ENCODE results near the gene RUVBL2. TPM values are rescaled to one million over a fixed set of nuclear protein-coding genes. Genes with fewer than 3 reads are reported as not detected.

RUVBL2 gene
- total and polyA plus RNA-seq, 8 donors = 0.58 to 96.0 (median 61.2) TPM

GRCh38 chr19:49006905-49007304 is 13.2 kb downstream of the RUVBL2 start:
- H3K4me3 ChIP-seq = no peak overlapping the region
- no peak for DNase-seq
- TF ChIP-seq EP300 (IDR thresholded peaks at IDR 0.05) (no peak), CTCF (IDR thresholded peaks at IDR 0.05) (no peak), POLR2AphosphoS5 (IDR thresholded peaks at IDR 0.05) (no peak), POLR2A (IDR thresholded peaks at IDR 0.05) (no peak)
- peaks cover 53 to 98% (median 97%) of the 10 kb centered on the region in 4 donors for H3K36me3 ChIP-seq
- no peak overlapping the region for H3K27ac ChIP-seq
- no peaks in the 10 kb centered on the region for H3K27me3 ChIP-seq
- WGBS, 5 donors = 92 to 97% (median 96%) methylated on average over 11 to 22 of the region's 22 CpGs
- H3K9me3 ChIP-seq = no peaks in the 10 kb centered on the region
- intact Hi-C loops (cut with DNase I; ENCODE audit: low total_unique reads) = no loop called here
- no peaks in the 10 kb centered on the region for H3K4me1 ChIP-seq

- WGBS, 5 donors = 92 to 98% (median 96%) methylated on average over 13 to 18 of the region's 18 CpGs
- H3K36me3 ChIP-seq = peaks cover 48 to 98% (median 96%) of the 10 kb centered on the region in 4 donors
- H3K4me3 ChIP-seq = no peak overlapping the region
- no peaks in the 10 kb centered on the region for H3K9me3 ChIP-seq
- no peak for TF ChIP-seq EP300 (IDR thresholded peaks at IDR 0.05)
- no peak for DNase-seq
- H3K27ac ChIP-seq = no peak overlapping the region
- intact Hi-C loops (cut with DNase I; ENCODE audit: low total_unique reads) = no loop called here
- no peaks in the 10 kb centered on the region for H3K4me1 ChIP-seq
- no peaks in the 10 kb centered on the region for H3K27me3 ChIP-seq
Measured at GRCh38 chr19:49009828-49010227, 16.1 kb downstream of the RUVBL2 start.

GRCh38 chr19:49010453-49010852 is 16.8 kb downstream of the RUVBL2 start:
- Histone ChIP-seq H3K36me3 (peaks cover 42 to 98% (median 96%) of the 10 kb centered on the region in 4 donors), H3K4me3 (no peak overlapping the region), H3K27ac (no peak overlapping the region), H3K27me3 (no peaks in the 10 kb centered on the region), H3K9me3 (no peaks in the 10 kb centered on the region), H3K4me1 (no peaks in the 10 kb centered on the region)
- WGBS, 5 donors = 89 to 93% (median 91%) methylated on average over 17 to 18 of the region's 18 CpGs
- TF ChIP-seq POLR2AphosphoS5 (IDR thresholded peaks at IDR 0.05) (no peak), CTCF (IDR thresholded peaks at IDR 0.05) (no peak), POLR2A (IDR thresholded peaks at IDR 0.05) (no peak), EP300 (IDR thresholded peaks at IDR 0.05) (no peak)
- DNase-seq = no peak
- intact Hi-C loops (cut with DNase I; ENCODE audit: low total_unique reads) = no loop called here

- H3K27me3 ChIP-seq = no peaks in the 10 kb centered on the region
- H3K4me3 ChIP-seq = no peak overlapping the region
- intact Hi-C loops (cut with DNase I; ENCODE audit: low total_unique reads) = no loop called here
- no peaks in the 10 kb centered on the region for H3K9me3 ChIP-seq
- peaks cover 36 to 98% (median 96%) of the 10 kb centered on the region in 4 donors for H3K36me3 ChIP-seq
- no peak overlapping the region for H3K27ac ChIP-seq
- 80 to 87% (median 85%) methylated on average over 7 to 17 of the region's 17 CpGs for WGBS, 5 donors
- TF ChIP-seq CTCF (IDR thresholded peaks at IDR 0.05) (no peak), POLR2A (IDR thresholded peaks at IDR 0.05) (no peak), EP300 (IDR thresholded peaks at IDR 0.05) (no peak), POLR2AphosphoS5 (IDR thresholded peaks at IDR 0.05) (no peak)
- no peaks in the 10 kb centered on the region for H3K4me1 ChIP-seq
- no peak for DNase-seq
Measured at GRCh38 chr19:49011194-49011593, 17.5 kb downstream of the RUVBL2 start.

- no peak for TF ChIP-seq POLR2A (IDR thresholded peaks at IDR 0.05)
- TF ChIP-seq CTCF (IDR thresholded peaks at IDR 0.05) = no peak
- no peak for TF ChIP-seq POLR2AphosphoS5 (IDR thresholded peaks at IDR 0.05)
- TF ChIP-seq EP300 (IDR thresholded peaks at IDR 0.05) = no peak
- H3K27me3 ChIP-seq = peaks cover 0 to 18% (median 6%) of the 10 kb centered on the region in 3 donors
Measured at GRCh38 chr19:49014123-49014869, 20.6 kb downstream of the RUVBL2 start.

More at GRCh38 chr19:49014123-49014869, 20.6 kb downstream of the RUVBL2 start:
- WGBS, 5 donors = 92 to 95% (median 94%) methylated on average over 20 to 32 of the region's 32 CpGs
- Histone ChIP-seq H3K9me3 (no peaks in the 10 kb centered on the region), H3K27ac (no peak overlapping the region), H3K36me3 (peaks cover 19 to 73% (median 71%) of the 10 kb centered on the region in 4 donors), H3K4me3 (no peak overlapping the region), H3K4me1 (peaks cover 17 to 22% (median 20%) of the 10 kb centered on the region in 4 donors)
- no peak for DNase-seq
- intact Hi-C loops (cut with DNase I; ENCODE audit: low total_unique reads) = no loop called here
